ENCODE measurements around the gene ANXA1.

GRCh38 chr9:73114958-73115357, 36.7 kb upstream of the ANXA1 start:
- TF ChIP-seq EZH2 (IDR thresholded peaks at IDR 0.05; ENCODE audit: insufficient read depth, poor library complexity, severe bottlenecking) (no peak), EZH2phosphoT487 (IDR thresholded peaks at IDR 0.05; ENCODE audit: insufficient read depth, low read depth) (no peak)
